Lung (tissue), 12 donors: ENCODE data around the gene NAV2. TPM values are rescaled to one million over a fixed set of nuclear protein-coding genes. Genes with fewer than 3 reads are reported as not detected.

Source experiments
- ATAC-seq: fragments of 200-7000 bp; cut with Tn5 transposase; one replicate; pipeline ENCODE4 v1.9.1; 2020; ENCODE audit warnings: moderate number of reproducible peaks; ENCODE audit not compliant: insufficient read depth, low FRiP score
- DNase-seq, 3 donors: peaks; one replicate each; pipeline ENCODE4 v3.0.0-alpha.2; 2013 to 2017
- H3K27ac ChIP-seq, 2 donors: one replicate each; pipeline ENCODE4 v1.5.1; 2013; ENCODE audit warnings: mild to moderate bottlenecking in 2 of 2, moderate library complexity in 2 of 2, control low read depth in 1 of 2, inconsistent platforms in 1 of 2, low read depth in 1 of 2, low read length in 1 of 2
- H3K27me3 ChIP-seq, 3 donors: one replicate each; pipeline ENCODE4 v1.5.1; 2013; ENCODE audit warnings: low read length in 2 of 3; ENCODE audit not compliant: control insufficient read depth in 3 of 3, insufficient read depth in 3 of 3
- H3K36me3 ChIP-seq, 4 donors: one replicate each; pipeline ENCODE4 v1.5.1; 2013; ENCODE audit warnings: low read length in 4 of 4, mild to moderate bottlenecking in 1 of 4, moderate library complexity in 1 of 4; ENCODE audit not compliant: control insufficient read depth in 4 of 4, insufficient read depth in 4 of 4
- H3K4me1 ChIP-seq, 5 donors: one replicate each; pipeline ENCODE4 v1.5.1; 2013; ENCODE audit warnings: low read length in 5 of 5, mild to moderate bottlenecking in 2 of 5, moderate library complexity in 1 of 5; ENCODE audit not compliant: control insufficient read depth in 5 of 5, insufficient read depth in 5 of 5
- H3K4me3 ChIP-seq: one replicate; pipeline ENCODE4 v1.5.1; 2013; ENCODE audit warnings: mild to moderate bottlenecking, control low read depth, moderate library complexity
- H3K9ac ChIP-seq, 2 donors: one replicate each; pipeline ENCODE4 v1.5.1; 2013; ENCODE audit warnings: low read length in 2 of 2, control low read depth in 1 of 2; ENCODE audit not compliant: insufficient read depth in 1 of 2
- H3K9me3 ChIP-seq, 4 donors: one replicate each; pipeline ENCODE4 v1.5.1; 2013; ENCODE audit warnings: low read length in 3 of 4, mild to moderate bottlenecking in 1 of 4, moderate library complexity in 1 of 4; ENCODE audit not compliant: control insufficient read depth in 4 of 4, insufficient read depth in 3 of 4
- CTCF ChIP-seq: IDR thresholded peaks from 2 replicates; pipeline ENCODE4 v1.5.1; 2012; ENCODE audit warnings: mild to moderate bottlenecking; ENCODE audit errors: control extremely low read depth, extremely low read depth
- WGBS, 2 donors: extraction: QIAGEN DNeasy Blood & Tissue Kit; methylation state at CpG; one replicate each; pipeline ENCODE4 v1.1.7; 2013; 5-methylcytosine and 5-hydroxymethylcytosine counted together
- polyA plus RNA-seq, 2 donors: library from polyadenylated mRNA; stranded (reverse); fragments of 200-250 nt; gene quantifications; one replicate each; pipeline ENCODE4 v1.2.1, GENCODE V29; 2013
- total RNA-seq, 2 donors: library from RNA; depleted of rRNA in 1 of 2; stranded (reverse); fragments of >200 nt in 1 of 2; gene quantifications; one replicate each; pipeline ENCODE4 v1.2.1, GENCODE V29; 2014 to 2021
- donor health status: control.
- donor health status: control.
- donor health status: Bipolar disorder and iron deficiency.
- donor health status: healthy.
- donor health status: DM: yes; HTN: yes; CAD: no.

NAV2 gene
- total and polyA plus RNA-seq, 4 donors, result 6.8 to 47.9 (median 20.2) TPM

GRCh38 chr11:20111871-20112270 is 399.2 kb downstream of the NAV2 start:
- no peak for DNase-seq
- Histone ChIP-seq H3K36me3 (peaks cover 3 to 18% (median 12%) of the 10 kb centered on the region in 4 donors), H3K9me3 (peaks cover 0 to 3% (median 0%) of the 10 kb centered on the region in 4 donors), H3K4me1 (peaks cover 0 to 3% (median 0%) of the 10 kb centered on the region in 5 donors), H3K9ac (no peak overlapping the region), H3K4me3 (no peak overlapping the region), H3K27me3 (no peaks in the 10 kb centered on the region), H3K27ac (peak overlapping the region; percentile 34 to 83)
- 88 to 93% methylated on average over 1 of the region's 1 CpG for WGBS, 2 donors
- no peak for ATAC-seq
- TF ChIP-seq CTCF, result no peak

- H3K9me3 ChIP-seq, result peaks cover 0 to 5% (median 0%) of the 10 kb centered on the region in 4 donors
- no peak overlapping the region for H3K4me3 ChIP-seq
- H3K27ac ChIP-seq, result peak overlapping the region; percentile 34 to 83
- peaks cover 3 to 20% (median 13%) of the 10 kb centered on the region in 4 donors for H3K36me3 ChIP-seq
- WGBS, 2 donors, result 61 to 62% methylated on average over 15 of the region's 15 CpGs
- DNase-seq, result no peak
- ATAC-seq, result peak; percentile 81
- no peak for TF ChIP-seq CTCF
- no peaks in the 10 kb centered on the region for H3K27me3 ChIP-seq
- H3K4me1 ChIP-seq, result peaks cover 0 to 3% (median 0%) of the 10 kb centered on the region in 5 donors
- H3K9ac ChIP-seq, result no peak overlapping the region
Measured at GRCh38 chr11:20112291-20113148, 399.9 kb downstream of the NAV2 start.

GRCh38 chr11:20113149-20113438 is 400.5 kb downstream of the NAV2 start:
- Histone ChIP-seq H3K36me3 (peaks cover 3 to 18% (median 13%) of the 10 kb centered on the region in 4 donors), H3K4me3 (no peak overlapping the region), H3K27ac (peak overlapping the region in 1 of 2 donors; percentile 83), H3K9ac (no peak overlapping the region), H3K27me3 (no peaks in the 10 kb centered on the region), H3K9me3 (peaks cover 0 to 5% (median 0%) of the 10 kb centered on the region in 4 donors), H3K4me1 (peaks cover 0 to 3% (median 0%) of the 10 kb centered on the region in 5 donors)
- no peak for ATAC-seq
- no peak for TF ChIP-seq CTCF
- DNase-seq, result no peak
- 31 to 49% methylated on average over 5 of the region's 5 CpGs for WGBS, 2 donors
